GM06990 (cell line): ENCODE data around the gene RASAL3.

ENCODE experiments used
- DNase-seq: peaks from one replicate; pipeline ENCODE4 v3.0.0-alpha.2; 2011; ENCODE audit not compliant: insufficient read length; ENCODE audit errors: extremely low read depth
- H3K27me3 ChIP-seq: replicated peaks from 2 replicates; pipeline ENCODE4 v1.6.0; 2011; ENCODE audit warnings: low read length; ENCODE audit not compliant: control insufficient read depth, insufficient read depth
- H3K36me3 ChIP-seq: 2 replicates; pipeline ENCODE4 v1.5.1; 2011; ENCODE audit warnings: low read length; ENCODE audit not compliant: control insufficient read depth, insufficient read depth
- H3K4me3 ChIP-seq: replicated peaks from 2 replicates; pipeline ENCODE4 v1.5.1; 2011; ENCODE audit warnings: low read depth, mild to moderate bottlenecking, control low read depth, low read length
- CTCF ChIP-seq: IDR thresholded peaks from 2 replicates; pipeline ENCODE4 v1.5.1; 2011; ENCODE audit warnings: low read length, control low read depth, mild to moderate bottlenecking, inconsistent platforms; ENCODE audit not compliant: insufficient read depth, poor library complexity, severe bottlenecking

RASAL3 gene

GRCh38 chr19:15426485-15427349, 37.6 kb downstream of the RASAL3 start:
- Histone ChIP-seq H3K36me3 (peaks cover 46% of the 10 kb centered on the region), H3K27me3 (no peaks in the 10 kb centered on the region), H3K4me3 (no peak overlapping the region)
- no peak for DNase-seq
- TF ChIP-seq CTCF = no peak

GRCh38 chr19:15425321-15425950, 38.9 kb downstream of the RASAL3 start:
- Histone ChIP-seq H3K4me3 (no peak overlapping the region), H3K27me3 (no peaks in the 10 kb centered on the region), H3K36me3 (peaks cover 48% of the 10 kb centered on the region)
- no peak for DNase-seq
- no peak for TF ChIP-seq CTCF

GRCh38 chr19:15424692-15425272, 39.6 kb downstream of the RASAL3 start:
- Histone ChIP-seq H3K36me3 (peaks cover 45% of the 10 kb centered on the region), H3K27me3 (no peaks in the 10 kb centered on the region)
- DNase-seq = no peak

GRCh38 chr19:15424121-15424520, 40.2 kb downstream of the RASAL3 start:
- no peak overlapping the region for H3K4me3 ChIP-seq
- no peaks in the 10 kb centered on the region for H3K27me3 ChIP-seq
- DNase-seq = no peak
- TF ChIP-seq CTCF = no peak
- H3K36me3 ChIP-seq = peaks cover 45% of the 10 kb centered on the region

More at GRCh38 chr19:15424692-15425272, 39.6 kb downstream of the RASAL3 start:
- H3K4me3 ChIP-seq = no peak overlapping the region
- no peak for TF ChIP-seq CTCF

- Histone ChIP-seq H3K36me3 (peaks cover 43% of the 10 kb centered on the region), H3K4me3 (no peak overlapping the region), H3K27me3 (no peaks in the 10 kb centered on the region)
- TF ChIP-seq CTCF = no peak
- DNase-seq = no peak
Observed at GRCh38 chr19:15423130-15423529, 41.2 kb downstream of the RASAL3 start.
